Activated CD4-positive, alpha-beta T cell treated with anti-CD3 and anti-CD28 coated beads, Interleukin-10, Interleukin-2, amounts not matched to agents 100 ng/mL and 50 ng/mL, durations not matched to agents 16 hours and 8 hours (primary cell): ENCODE measurements around the gene ADAMTS9.

Source experiments
- DNase-seq: peaks from one replicate; pipeline ENCODE4 v3.0.0-alpha.2; 2020

The ADAMTS9 gene, protein sequence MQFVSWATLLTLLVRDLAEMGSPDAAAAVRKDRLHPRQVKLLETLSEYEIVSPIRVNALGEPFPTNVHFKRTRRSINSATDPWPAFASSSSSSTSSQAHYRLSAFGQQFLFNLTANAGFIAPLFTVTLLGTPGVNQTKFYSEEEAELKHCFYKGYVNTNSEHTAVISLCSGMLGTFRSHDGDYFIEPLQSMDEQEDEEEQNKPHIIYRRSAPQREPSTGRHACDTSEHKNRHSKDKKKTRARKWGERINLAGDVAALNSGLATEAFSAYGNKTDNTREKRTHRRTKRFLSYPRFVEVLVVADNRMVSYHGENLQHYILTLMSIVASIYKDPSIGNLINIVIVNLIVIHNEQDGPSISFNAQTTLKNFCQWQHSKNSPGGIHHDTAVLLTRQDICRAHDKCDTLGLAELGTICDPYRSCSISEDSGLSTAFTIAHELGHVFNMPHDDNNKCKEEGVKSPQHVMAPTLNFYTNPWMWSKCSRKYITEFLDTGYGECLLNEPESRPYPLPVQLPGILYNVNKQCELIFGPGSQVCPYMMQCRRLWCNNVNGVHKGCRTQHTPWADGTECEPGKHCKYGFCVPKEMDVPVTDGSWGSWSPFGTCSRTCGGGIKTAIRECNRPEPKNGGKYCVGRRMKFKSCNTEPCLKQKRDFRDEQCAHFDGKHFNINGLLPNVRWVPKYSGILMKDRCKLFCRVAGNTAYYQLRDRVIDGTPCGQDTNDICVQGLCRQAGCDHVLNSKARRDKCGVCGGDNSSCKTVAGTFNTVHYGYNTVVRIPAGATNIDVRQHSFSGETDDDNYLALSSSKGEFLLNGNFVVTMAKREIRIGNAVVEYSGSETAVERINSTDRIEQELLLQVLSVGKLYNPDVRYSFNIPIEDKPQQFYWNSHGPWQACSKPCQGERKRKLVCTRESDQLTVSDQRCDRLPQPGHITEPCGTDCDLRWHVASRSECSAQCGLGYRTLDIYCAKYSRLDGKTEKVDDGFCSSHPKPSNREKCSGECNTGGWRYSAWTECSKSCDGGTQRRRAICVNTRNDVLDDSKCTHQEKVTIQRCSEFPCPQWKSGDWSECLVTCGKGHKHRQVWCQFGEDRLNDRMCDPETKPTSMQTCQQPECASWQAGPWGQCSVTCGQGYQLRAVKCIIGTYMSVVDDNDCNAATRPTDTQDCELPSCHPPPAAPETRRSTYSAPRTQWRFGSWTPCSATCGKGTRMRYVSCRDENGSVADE (N-terminal part only)

GRCh38 chr3:64687781-64688604 is at the start of gene ADAMTS9:
TSS of gene ADAMTS9 (minus strand) at chr3:64688000. CDS start at chr3:64687657, 343 bp downstream.
- no peak for DNase-seq

DNA sequence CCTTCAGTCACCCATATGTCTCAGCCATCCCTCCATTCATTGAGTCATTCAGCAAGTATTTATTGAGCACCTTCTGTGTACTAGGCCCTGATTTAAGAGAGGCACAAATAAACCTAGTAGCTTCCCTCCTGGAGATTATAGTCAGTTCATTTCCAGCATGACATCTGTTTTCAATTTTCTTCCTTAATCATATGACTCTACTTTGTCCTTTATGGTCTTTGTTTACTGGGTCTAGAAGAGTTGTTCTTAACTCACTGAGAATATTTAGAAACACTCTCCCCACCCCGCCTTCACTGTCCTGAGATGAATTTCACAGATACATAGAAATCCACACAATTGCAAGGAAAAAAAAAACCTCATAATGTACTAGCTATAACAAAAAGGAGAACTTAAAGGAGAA is 44.8 kb upstream of the ADAMTS9 start:
- DNase-seq = no peak

DNA sequence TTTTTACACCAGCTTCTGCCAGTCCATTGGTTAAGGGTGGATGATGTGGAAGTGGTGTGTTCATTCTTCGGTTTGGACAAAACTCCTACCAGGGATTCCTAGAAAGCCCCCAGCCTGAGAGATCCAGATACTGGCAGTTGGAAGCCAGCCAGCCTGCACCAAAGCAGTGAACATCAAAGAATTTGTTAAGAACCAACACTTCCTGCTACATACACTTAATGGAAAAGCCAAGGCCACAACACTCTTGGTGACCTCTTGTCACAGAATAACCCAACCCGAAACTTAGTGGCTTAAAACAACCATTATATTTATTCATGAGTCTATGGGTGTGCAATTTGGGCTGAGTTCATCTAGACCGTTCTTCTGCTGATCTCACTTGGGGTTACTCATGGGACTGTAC is 42.9 kb upstream of the ADAMTS9 start:
- no peak for DNase-seq

GRCh38 chr3:64728994-64729393 is 41.2 kb upstream of the ADAMTS9 start:
- DNase-seq = no peak

DNA sequence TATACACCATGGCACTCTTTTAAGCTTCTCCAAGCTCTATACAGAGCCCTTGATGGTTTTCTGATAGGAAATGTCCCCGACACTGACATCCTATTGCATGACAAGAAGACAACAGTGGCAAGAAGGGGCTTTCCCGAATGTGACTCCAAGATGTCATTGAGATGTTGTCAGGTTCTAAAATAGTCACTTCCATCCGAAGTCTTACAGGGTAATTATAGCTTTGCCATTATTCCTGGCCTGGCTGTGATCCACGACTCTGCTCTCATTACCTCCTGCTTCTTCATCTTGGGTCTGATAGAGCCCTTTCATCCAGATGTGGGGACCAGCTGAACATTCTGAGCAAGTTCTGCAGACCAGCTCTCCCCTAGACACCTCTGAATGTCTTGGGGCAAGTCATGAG is 40.6 kb upstream of the ADAMTS9 start:
- DNase-seq = no peak

DNA sequence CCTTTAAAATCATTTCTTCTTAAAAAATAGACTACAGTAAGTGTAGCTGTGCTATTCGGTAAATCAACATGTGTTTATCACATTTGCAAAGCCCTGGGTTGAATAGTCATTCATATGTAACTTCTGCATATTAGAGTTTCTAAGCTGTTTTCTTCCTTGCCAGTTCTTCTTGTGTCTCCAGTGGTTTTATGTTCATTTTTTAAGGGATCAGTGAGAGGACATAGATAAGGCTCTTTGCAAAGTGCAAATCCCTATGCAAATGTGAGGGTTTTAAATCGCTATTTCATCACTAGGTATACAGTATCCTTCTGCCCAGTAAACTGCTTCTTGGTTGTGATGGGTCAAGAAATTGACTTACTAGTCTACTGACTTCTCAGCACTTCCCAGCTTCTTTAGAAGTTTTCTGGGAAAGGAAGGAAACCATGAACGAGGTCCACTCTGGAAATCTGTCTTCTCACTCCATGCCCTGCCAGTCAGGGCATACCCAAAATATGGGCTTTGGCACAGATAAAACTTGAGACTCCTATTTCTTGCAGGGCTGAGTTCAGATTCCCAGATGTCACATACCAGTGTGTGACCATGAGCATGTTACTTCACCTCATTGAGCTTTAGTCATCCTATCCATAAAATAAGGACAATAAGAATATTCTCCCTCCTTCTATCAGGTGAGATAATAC is 38.8 kb upstream of the ADAMTS9 start:
- no peak for DNase-seq

DNA sequence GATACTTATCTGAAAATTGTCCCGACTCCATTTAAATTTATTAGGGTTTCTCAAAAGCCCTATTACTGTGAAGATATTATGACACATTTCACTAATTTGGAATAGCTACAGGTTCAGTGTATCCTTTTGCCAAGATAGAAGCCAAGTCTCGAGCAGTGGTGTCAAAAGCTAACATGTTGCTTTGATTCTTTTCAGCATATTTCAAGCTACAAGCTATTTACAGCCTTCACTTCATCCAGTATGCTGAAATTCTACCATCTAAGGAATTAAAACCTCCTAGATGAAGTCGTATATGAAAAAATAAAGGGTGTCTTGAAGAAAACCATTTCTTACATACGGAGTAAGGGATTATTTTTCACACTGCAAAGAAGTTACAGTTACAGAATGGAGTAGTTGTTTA is 31.2 kb upstream of the ADAMTS9 start:
- no peak for DNase-seq

GRCh38 chr3:64717872-64718613 is 30.2 kb upstream of the ADAMTS9 start:
- DNase-seq = no peak

DNA sequence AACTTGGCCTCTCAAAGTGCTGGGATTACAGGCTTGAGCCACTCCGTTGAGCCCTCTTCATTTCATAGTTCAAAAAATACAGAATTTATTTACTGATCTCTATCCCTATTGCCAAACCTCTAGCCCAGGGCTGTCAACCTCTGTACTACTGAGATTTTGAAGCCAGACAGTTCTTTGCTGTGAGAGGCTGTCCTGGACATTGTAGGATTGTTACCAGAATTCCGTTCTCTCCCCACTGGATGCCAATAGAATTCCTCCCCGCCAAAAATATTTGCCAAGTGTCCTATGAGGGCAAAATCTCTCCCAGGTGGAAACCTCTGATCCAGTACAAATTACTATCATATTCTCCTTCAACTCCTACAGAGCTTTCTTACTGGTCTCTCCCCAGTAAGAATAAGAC is 29.6 kb upstream of the ADAMTS9 start:
- DNase-seq = no peak

GRCh38 chr3:64716110-64716710 is 28.4 kb upstream of the ADAMTS9 start:
- DNase-seq = no peak

- no peak for DNase-seq
Observed at GRCh38 chr3:64715211-64715982, 27.6 kb upstream of the ADAMTS9 start.

- no peak for DNase-seq
Observed at GRCh38 chr3:64708456-64708855, 20.7 kb upstream of the ADAMTS9 start.

DNA sequence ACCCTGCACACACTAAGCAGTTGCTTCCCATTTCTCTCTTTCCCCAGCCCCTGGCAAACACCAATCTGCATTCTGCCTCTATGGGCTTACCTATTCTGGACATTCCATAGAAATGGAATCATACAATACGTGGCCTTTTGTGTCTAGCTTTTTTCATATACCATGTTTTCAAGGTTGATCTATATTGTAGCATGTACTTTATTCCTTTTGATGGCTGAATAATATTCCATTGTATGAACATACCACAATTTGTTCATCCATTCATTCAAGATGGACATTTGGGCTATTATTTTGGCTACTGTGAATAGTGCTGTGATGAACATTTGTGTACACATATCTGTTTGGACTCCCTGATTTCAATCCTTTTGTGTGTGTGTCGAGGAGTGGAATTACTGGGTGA is 18.1 kb upstream of the ADAMTS9 start:
- DNase-seq = no peak

DNA sequence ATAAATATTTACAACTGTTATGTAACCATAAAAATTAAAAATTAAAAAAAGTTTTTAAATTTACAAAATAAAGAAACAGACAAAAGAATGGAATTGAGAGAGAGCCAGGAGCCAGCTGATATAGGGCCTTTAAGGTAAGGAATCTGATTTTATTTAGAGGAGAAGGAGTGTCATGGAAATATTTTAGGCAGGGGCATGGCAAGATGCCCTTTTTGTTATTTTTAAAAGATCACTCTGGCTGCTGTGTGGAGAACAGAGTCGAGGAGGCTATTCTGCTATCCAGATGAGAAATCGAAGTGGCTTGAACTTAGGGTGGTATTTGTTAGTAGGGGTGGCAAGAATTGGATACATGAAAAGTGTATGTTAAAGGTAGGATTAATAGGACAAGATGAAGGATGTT is 9.1 kb upstream of the ADAMTS9 start:
- no peak for DNase-seq

DNA sequence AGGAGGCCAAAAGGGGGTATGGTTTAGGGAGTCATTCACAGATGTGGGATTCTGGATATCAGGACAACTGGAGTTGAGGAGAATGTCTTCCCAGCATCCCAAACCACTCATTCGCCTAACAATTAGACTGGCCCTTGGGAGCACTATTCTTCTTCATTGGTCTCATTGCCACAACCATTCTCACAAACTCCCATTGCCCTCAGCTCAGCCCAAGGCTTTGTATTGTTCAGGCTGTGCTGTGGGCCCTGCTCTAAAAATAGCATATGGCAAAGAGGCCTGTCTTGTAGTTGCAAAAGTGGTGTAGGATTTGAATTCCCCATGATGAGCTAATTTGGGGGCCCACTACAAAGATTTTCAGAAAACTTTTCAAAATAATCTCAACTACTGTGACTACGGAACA is 6.3 kb upstream of the ADAMTS9 start:
- no peak for DNase-seq

DNA sequence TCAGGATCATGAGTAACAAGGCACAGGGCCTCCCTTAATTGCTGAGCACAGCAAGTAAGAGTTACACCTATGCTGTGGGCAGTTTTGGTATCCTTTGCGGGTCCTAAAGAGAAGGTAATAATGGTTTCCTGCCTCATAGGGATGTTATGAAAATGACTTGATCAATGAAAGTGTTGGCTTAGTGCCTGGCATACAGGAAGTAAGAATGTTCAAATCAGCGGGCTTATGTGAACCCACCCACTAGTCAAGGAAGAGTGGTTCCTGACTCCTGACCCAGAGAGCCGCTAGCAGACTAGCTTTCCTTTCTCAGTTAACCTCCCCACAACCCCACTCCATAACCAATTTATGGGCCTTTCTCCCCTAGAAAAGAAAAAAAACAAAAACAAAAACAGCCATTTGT is 5.2 kb upstream of the ADAMTS9 start:
- no peak for DNase-seq

DNA sequence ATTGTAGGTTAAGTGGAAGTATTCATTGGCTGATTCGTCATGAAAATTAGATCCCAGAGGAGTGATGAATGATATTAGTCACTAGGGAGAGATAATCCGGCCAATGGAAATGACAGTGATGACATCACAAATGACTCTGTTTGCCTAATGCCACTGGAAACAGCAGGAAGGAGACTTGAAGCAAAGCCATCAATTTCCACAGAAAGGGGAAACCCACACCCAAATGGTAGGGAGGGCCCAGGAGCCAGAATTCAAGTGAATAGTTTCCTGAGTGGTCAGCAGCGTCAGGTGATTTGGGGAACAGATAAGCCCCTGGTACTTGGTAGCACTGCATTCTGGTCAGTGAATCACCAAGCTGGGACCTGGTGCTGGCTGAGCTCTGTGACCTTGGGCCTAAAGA is 3.3 kb upstream of the ADAMTS9 start:
- DNase-seq = no peak

DNA sequence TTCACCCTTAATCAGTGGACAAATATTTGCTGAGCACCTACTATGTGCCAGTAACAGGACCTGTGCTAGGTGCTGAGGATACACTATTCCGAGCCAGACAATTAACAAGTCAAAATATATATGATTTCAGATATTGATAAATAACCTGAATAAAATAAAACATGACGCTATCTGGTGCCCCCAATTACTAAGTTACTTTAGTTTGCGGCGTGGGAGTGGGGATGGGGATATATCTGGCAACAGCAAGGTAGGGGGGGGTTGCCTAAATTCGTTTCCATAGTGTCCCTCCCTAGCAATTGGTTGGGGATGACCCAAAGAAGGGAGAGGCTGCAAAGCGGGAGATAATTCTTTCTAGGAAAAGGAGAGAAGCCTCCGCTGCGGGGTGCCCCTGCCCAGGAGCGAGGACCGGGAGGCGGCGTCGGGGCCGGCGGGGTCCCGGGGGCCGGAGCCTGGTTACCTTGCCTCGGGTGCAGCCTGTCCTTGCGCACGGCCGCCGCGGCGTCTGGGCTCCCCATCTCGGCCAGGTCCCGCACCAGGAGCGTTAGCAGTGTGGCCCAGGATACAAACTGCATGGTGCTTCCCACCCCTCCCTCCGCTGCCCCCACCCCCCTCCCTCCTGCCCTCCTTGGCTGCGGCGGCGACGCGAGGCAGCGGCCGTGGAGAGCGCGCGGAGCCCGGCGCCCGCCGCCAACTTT is 567 bp downstream of the ADAMTS9 start:
- no peak for DNase-seq

GRCh38 chr3:64686446-64686908 is 1.3 kb downstream of the ADAMTS9 start:
- no peak for DNase-seq
